CD4-positive, alpha-beta T cell (primary cell): ENCODE results near the gene EPHB1. TPM values are rescaled to one million over a fixed set of nuclear protein-coding genes. Genes with fewer than 3 reads are reported as not detected.

Experiments used
- ATAC-seq: fragments of 200-7000 bp; cut with Tn5 transposase; one replicate; pipeline ENCODE4 v1.10.0; 2022; ENCODE audit warnings: mild to moderate bottlenecking; ENCODE audit not compliant: poor library complexity
- CTCF ChIA-PET: fragments of 350-600 bp; sonication (Branson Sonifier 250); formaldehyde crosslinking; loops from one replicate; lab custom pipeline; 2021; ENCODE audit warnings: antibody characterized with exemption, inconsistent platforms; lab: Charles Lee
- POLR2A ChIA-PET: fragments of 350-600 bp; sonication (Branson Sonifier 250); formaldehyde crosslinking; loops from one replicate; lab custom pipeline; 2021; ENCODE audit warnings: antibody characterized with exemption, inconsistent platforms; lab: Charles Lee
- DNase-seq, 14 experiments: peaks; one replicate each; pipeline ENCODE4 v3.0.0-alpha.2; 2013 to 2020; ENCODE audit warnings: mixed read lengths in 2 of 14
- H3K27ac ChIP-seq, 2 donors: one replicate each; pipeline versions ENCODE4 v1.5.1 to v1.7.0; 2013; ENCODE audit warnings: low read length in 2 of 2, low read depth in 1 of 2, mild to moderate bottlenecking in 1 of 2
- H3K27me3 ChIP-seq, 2 experiments: 1 replicate in 1 of 2; 2 replicates in 1 of 2; pipeline versions ENCODE4 v1.6.1 to v1.7.0; 2013; ENCODE audit warnings: low read length in 2 of 2, control low read depth in 1 of 2, mild to moderate bottlenecking in 1 of 2, moderate library complexity in 1 of 2; ENCODE audit not compliant: insufficient read depth in 2 of 2, control insufficient read depth in 1 of 2
- H3K36me3 ChIP-seq: one replicate; pipeline ENCODE4 v1.6.1; 2013; ENCODE audit warnings: low read length, control low read depth; ENCODE audit not compliant: insufficient read depth
- H3K4me1 ChIP-seq: one replicate; pipeline ENCODE4 v1.6.1; 2013; ENCODE audit warnings: low read length, control low read depth; ENCODE audit not compliant: insufficient read depth
- H3K4me3 ChIP-seq: one replicate; pipeline ENCODE4 v1.5.1; 2013; ENCODE audit warnings: mild to moderate bottlenecking, low read length, moderate library complexity
- H3K9me3 ChIP-seq, 2 experiments: 1 replicate in 1 of 2; 2 replicates in 1 of 2; pipeline versions ENCODE4 v1.6.1 to v1.7.0; 2013; ENCODE audit warnings: low read length in 2 of 2, mild to moderate bottlenecking in 2 of 2, control low read depth in 1 of 2, moderate library complexity in 1 of 2; ENCODE audit not compliant: control insufficient read depth in 1 of 2, insufficient read depth in 1 of 2
- H3K27ac Mint-ChIP-seq: one replicate; pipeline ENCODE4 v1.8.0; 2020; ENCODE audit warnings: mixed read lengths
- H3K27me3 Mint-ChIP-seq: one replicate; pipeline ENCODE4 v1.8.0; 2021; ENCODE audit warnings: mixed read lengths
- H3K36me3 Mint-ChIP-seq: one replicate; pipeline ENCODE4 v1.8.0; 2021; ENCODE audit warnings: low read depth, mixed read lengths
- H3K4me1 Mint-ChIP-seq: one replicate; pipeline ENCODE4 v1.8.0; 2021; ENCODE audit warnings: low read depth, mixed read lengths
- H3K4me3 Mint-ChIP-seq: one replicate; pipeline ENCODE4 v1.8.0; 2020; ENCODE audit warnings: mild to moderate bottlenecking, mixed read lengths
- H3K9me3 Mint-ChIP-seq: one replicate; pipeline ENCODE4 v1.8.0; 2020; ENCODE audit warnings: mixed read lengths
- intact Hi-C, 2 experiments: fragments of 100-400 bp; cut with DNase I in 1 of 2; cut with micrococcal nuclease in 1 of 2; formaldehyde crosslinking; loops; one replicate each; pipeline versions ENCODE4 v1.15.1 to v1.9.0; 2023 to 2025; cut with DNase I, micrococcal nuclease
- total RNA-seq, 174 experiments: library from RNA in 2 of 174; stranded (reverse) in 2 of 174; gene quantifications; one replicate each; pipeline ENCODE4 v1.2.3 and lab custom pipeline; 2021 to 2026
- TF ChIP-seq, protein P1 (sequence below): fragments of 200-600 bp; IDR thresholded peaks from one replicate; pipeline ENCODE4 v1.8.0; 2022; ENCODE audit warnings: antibody characterized with exemption, mild to moderate bottlenecking

EPHB1 gene
- total RNA-seq, 2 experiments from 2014 or later: 0.08 to 0.49 TPM

GRCh38 chr3:135134684-135135075 is 339.6 kb downstream of the EPHB1 start:
- CTCF ChIA-PET: no interaction called here
- intact Hi-C loops: no loop called here

DNA sequence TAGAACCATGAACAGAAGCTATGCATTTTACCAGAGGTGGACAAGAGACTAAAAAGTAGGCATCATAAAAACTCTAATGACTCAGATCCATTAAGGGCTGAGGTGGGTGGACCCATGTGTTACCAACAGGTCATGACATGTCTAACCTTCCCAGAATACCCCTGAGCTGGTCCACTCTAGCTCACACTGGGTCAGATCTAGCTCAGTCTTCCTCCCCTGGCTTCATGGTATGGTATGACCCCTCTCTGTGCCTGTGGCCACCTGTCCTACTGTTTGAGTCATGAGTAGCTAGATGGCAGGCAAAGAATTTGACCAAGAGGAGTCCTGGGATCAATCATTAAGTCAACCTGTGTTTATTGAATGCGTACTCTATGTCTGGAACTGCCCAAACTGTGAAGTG is 340.4 kb downstream of the EPHB1 start:
- no peaks in the 10 kb centered on the region for H3K36me3 ChIP-seq
- Mint-ChIP-seq H3K27ac (no peak overlapping the region), H3K9me3 (no peaks in the 10 kb centered on the region), H3K4me3 (no peak overlapping the region), H3K36me3 (no peaks in the 10 kb centered on the region), H3K4me1 (no peaks in the 10 kb centered on the region), H3K27me3 (no peaks in the 10 kb centered on the region)
- TF ChIP-seq, protein P1, sequence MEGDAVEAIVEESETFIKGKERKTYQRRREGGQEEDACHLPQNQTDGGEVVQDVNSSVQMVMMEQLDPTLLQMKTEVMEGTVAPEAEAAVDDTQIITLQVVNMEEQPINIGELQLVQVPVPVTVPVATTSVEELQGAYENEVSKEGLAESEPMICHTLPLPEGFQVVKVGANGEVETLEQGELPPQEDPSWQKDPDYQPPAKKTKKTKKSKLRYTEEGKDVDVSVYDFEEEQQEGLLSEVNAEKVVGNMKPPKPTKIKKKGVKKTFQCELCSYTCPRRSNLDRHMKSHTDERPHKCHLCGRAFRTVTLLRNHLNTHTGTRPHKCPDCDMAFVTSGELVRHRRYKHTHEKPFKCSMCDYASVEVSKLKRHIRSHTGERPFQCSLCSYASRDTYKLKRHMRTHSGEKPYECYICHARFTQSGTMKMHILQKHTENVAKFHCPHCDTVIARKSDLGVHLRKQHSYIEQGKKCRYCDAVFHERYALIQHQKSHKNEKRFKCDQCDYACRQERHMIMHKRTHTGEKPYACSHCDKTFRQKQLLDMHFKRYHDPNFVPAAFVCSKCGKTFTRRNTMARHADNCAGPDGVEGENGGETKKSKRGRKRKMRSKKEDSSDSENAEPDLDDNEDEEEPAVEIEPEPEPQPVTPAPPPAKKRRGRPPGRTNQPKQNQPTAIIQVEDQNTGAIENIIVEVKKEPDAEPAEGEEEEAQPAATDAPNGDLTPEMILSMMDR: no peak
- no peak for ATAC-seq
- CTCF ChIA-PET: no interaction called here
- no peaks in the 10 kb centered on the region for H3K4me1 ChIP-seq
- POLR2A ChIA-PET: no interaction called here
- no peak for DNase-seq
- H3K4me3 ChIP-seq: no peak overlapping the region
- intact Hi-C loops: no loop called here
- no peak overlapping the region for H3K27ac ChIP-seq
- H3K27me3 ChIP-seq: no peaks in the 10 kb centered on the region
- peaks cover 0 to 6% of the 10 kb centered on the region in 2 experiments for H3K9me3 ChIP-seq

More at GRCh38 chr3:135134684-135135075, 339.6 kb downstream of the EPHB1 start:
- TF ChIP-seq, protein P1: no peak
- Histone ChIP-seq H3K4me3 (no peak overlapping the region), H3K4me1 (no peaks in the 10 kb centered on the region), H3K9me3 (peaks cover 0 to 6% of the 10 kb centered on the region in 2 experiments), H3K36me3 (no peaks in the 10 kb centered on the region), H3K27ac (no peak overlapping the region), H3K27me3 (no peaks in the 10 kb centered on the region)
- H3K27ac Mint-ChIP-seq: no peak overlapping the region
- no peak for ATAC-seq
- no peaks in the 10 kb centered on the region for H3K9me3 Mint-ChIP-seq
- no peaks in the 10 kb centered on the region for H3K27me3 Mint-ChIP-seq
- no peak for DNase-seq
- H3K36me3 Mint-ChIP-seq: no peaks in the 10 kb centered on the region
- no peaks in the 10 kb centered on the region for H3K4me1 Mint-ChIP-seq
- POLR2A ChIA-PET: no interaction called here
- no peak overlapping the region for H3K4me3 Mint-ChIP-seq

GRCh38 chr3:135136361-135137100 is 341.5 kb downstream of the EPHB1 start:
- Histone ChIP-seq H3K27ac (no peak overlapping the region), H3K4me3 (no peak overlapping the region), H3K9me3 (peaks cover 0 to 6% of the 10 kb centered on the region in 2 experiments), H3K4me1 (no peaks in the 10 kb centered on the region), H3K27me3 (no peaks in the 10 kb centered on the region), H3K36me3 (no peaks in the 10 kb centered on the region)
- Mint-ChIP-seq H3K27me3 (no peaks in the 10 kb centered on the region), H3K4me1 (no peaks in the 10 kb centered on the region), H3K9me3 (no peaks in the 10 kb centered on the region), H3K4me3 (no peak overlapping the region), H3K27ac (no peak overlapping the region), H3K36me3 (no peaks in the 10 kb centered on the region)
- TF ChIP-seq, protein P1: no peak
- no peak for ATAC-seq
- ChIA-PET POLR2A (no interaction called here), CTCF (no interaction called here)
- no peak for DNase-seq
- intact Hi-C loops: no loop called here
